H1 (cell line): ENCODE data around the gene MDC1. TPM values are rescaled to one million over a fixed set of nuclear protein-coding genes. Genes with fewer than 3 reads are reported as not detected.
"Not testable (repeated sequence)": the region's sequence is repeated elsewhere in the genome, so short reads cannot be mapped to it uniquely, and the experiment has no call there.

Experiments
- CTCF ChIA-PET: fragments of 300-600 bp; sonication (Branson Sonifier 250); formaldehyde crosslinking; loops from one replicate; lab custom pipeline; 2021; ENCODE audit not compliant: partially characterized antibody; lab: Charles Lee
- POLR2A ChIA-PET: fragments of 300-600 bp; sonication (Branson Sonifier 250); formaldehyde crosslinking; loops from one replicate; lab custom pipeline; 2021; ENCODE audit warnings: inconsistent platforms; ENCODE audit not compliant: partially characterized antibody; lab: Charles Lee
- DNase-seq, 2 experiments: peaks; one replicate each; pipeline versions ENCODE4 v3.0.0 to v3.0.0-alpha.2; 2010 to 2022; ENCODE audit warnings: low spot score in 2 of 2, low read depth in 1 of 2, mixed read lengths in 1 of 2
- FAIRE-seq: peaks from 2 replicates; lab custom pipeline; 2011; peaks lifted over from hg19 to GRCh38; lab: Jason Lieb, UNC
- H2AFZ ChIP-seq: 2 replicates; pipeline ENCODE4 v1.8.1; 2012; ENCODE audit warnings: low read length, inconsistent platforms
- H2AK5ac ChIP-seq: 2 replicates; pipeline ENCODE4 v1.6.1; 2013; ENCODE audit warnings: low read depth, low read length
- H2BK120ac ChIP-seq: replicated peaks from 2 replicates; pipeline ENCODE3; 2013; ENCODE audit warnings: low read depth, low read length, inconsistent platforms
- H2BK12ac ChIP-seq: 2 replicates; pipeline ENCODE4 v1.6.1; 2013; ENCODE audit warnings: low read depth, low read length
- H2BK15ac ChIP-seq: 2 replicates; pipeline ENCODE4 v1.6.1; 2013; ENCODE audit warnings: low read length
- H2BK20ac ChIP-seq: 2 replicates; pipeline ENCODE4 v1.6.1; 2013; ENCODE audit warnings: low read length
- H2BK5ac ChIP-seq: 2 replicates; pipeline ENCODE4 v1.6.1; 2013; ENCODE audit warnings: low read depth, low read length
- H3K14ac ChIP-seq: 2 replicates; pipeline ENCODE4 v1.6.1; 2013; ENCODE audit warnings: inconsistent platforms; ENCODE audit not compliant: insufficient read length
- H3K18ac ChIP-seq: 2 replicates; pipeline ENCODE4 v1.6.1; 2013; ENCODE audit warnings: low read length; ENCODE audit errors: extremely low read depth
- H3K23ac ChIP-seq: 2 replicates; pipeline ENCODE4 v1.6.1; 2013; ENCODE audit warnings: inconsistent platforms; ENCODE audit not compliant: insufficient read length
- H3K23me2 ChIP-seq: 2 replicates; pipeline ENCODE4 v1.6.1; 2013; ENCODE audit warnings: low read depth, low read length
- H3K27ac ChIP-seq: 2 replicates; pipeline ENCODE4 v1.6.1; 2011; ENCODE audit warnings: low read depth, low read length, inconsistent platforms
- H3K27me3 ChIP-seq, 4 experiments: replicated peaks in 1 of 4; 1 replicate in 1 of 4; 2 replicates in 3 of 4; pipeline versions ENCODE4 v1.6.1 to v1.8.1; 2011 to 2013; ENCODE audit warnings: low read length in 3 of 4, mild to moderate bottlenecking in 3 of 4, inconsistent platforms in 2 of 4, mixed read lengths in 2 of 4, moderate library complexity in 1 of 4; ENCODE audit not compliant: control insufficient read depth in 3 of 4, insufficient read depth in 3 of 4; ENCODE audit errors: extremely low read depth in 1 of 4
- H3K36me3 ChIP-seq, 4 experiments: 2 replicates each; pipeline versions ENCODE4 v1.6.1 to v1.8.1; 2011 to 2013; ENCODE audit warnings: mild to moderate bottlenecking in 4 of 4, low read length in 3 of 4, moderate library complexity in 2 of 4, control low read depth in 1 of 4, inconsistent platforms in 1 of 4; ENCODE audit not compliant: insufficient read depth in 4 of 4, control insufficient read depth in 2 of 4
- H3K4ac ChIP-seq: replicated peaks from 2 replicates; pipeline ENCODE3; 2013; ENCODE audit warnings: low read length, low read depth, mixed read lengths, inconsistent platforms; ENCODE audit not compliant: insufficient read length
- H3K4me1 ChIP-seq, 4 experiments: replicated peaks in 1 of 4; 1 replicate in 1 of 4; 2 replicates in 3 of 4; pipeline versions ENCODE4 v1.6.1 to v1.8.1; 2011 to 2013; ENCODE audit warnings: low read length in 3 of 4, inconsistent platforms in 2 of 4, mixed read lengths in 1 of 4; ENCODE audit not compliant: insufficient read depth in 4 of 4, control insufficient read depth in 3 of 4
- H3K4me2 ChIP-seq, 2 experiments: 2 replicates each; pipeline versions ENCODE4 v1.6.1 to v1.8.1; 2011 to 2013; ENCODE audit warnings: low read depth in 2 of 2, low read length in 2 of 2, control low read depth in 1 of 2, inconsistent platforms in 1 of 2, mild to moderate bottlenecking in 1 of 2; ENCODE audit not compliant: insufficient read depth in 1 of 2
- H3K4me3 ChIP-seq, 4 experiments: fragments of 200-600, 300-600 bp in 1 of 4; sonication (generic), shearing (Covaris generic), sonication (Bioruptor Twin) in 1 of 4; 2 replicates each; pipeline versions ENCODE4 v1.5.1 to v1.8.1; 2011 to 2016; ENCODE audit warnings: low read length in 4 of 4, low read depth in 3 of 4, control low read depth in 2 of 4, inconsistent platforms in 2 of 4, mild to moderate bottlenecking in 2 of 4, mixed read lengths in 1 of 4, moderate library complexity in 1 of 4; ENCODE audit not compliant: insufficient read depth in 2 of 4; ENCODE audit errors: extremely low read depth in 1 of 4
- H3K56ac ChIP-seq: replicated peaks from 2 replicates; pipeline ENCODE3; 2013; ENCODE audit warnings: low read depth, mild to moderate bottlenecking, mixed read lengths, low read length, inconsistent platforms; ENCODE audit not compliant: insufficient read length
- H3K79me1 ChIP-seq: 2 replicates; pipeline ENCODE4 v1.6.1; 2013; ENCODE audit warnings: low read depth, low read length, control low read depth
- H3K79me2 ChIP-seq, 2 experiments: 2 replicates each; pipeline versions ENCODE4 v1.6.1 to v1.8.1; 2012 to 2013; ENCODE audit warnings: low read length in 2 of 2, mild to moderate bottlenecking in 2 of 2, inconsistent platforms in 1 of 2; ENCODE audit not compliant: insufficient read depth in 2 of 2, control insufficient read depth in 1 of 2
- H3K9ac ChIP-seq, 4 experiments: replicated peaks in 1 of 4; 1 replicate in 1 of 4; 2 replicates in 3 of 4; pipeline versions ENCODE4 v1.6.1 to v1.8.1; 2011 to 2013; ENCODE audit warnings: low read depth in 3 of 4, low read length in 3 of 4, control low read depth in 2 of 4, mild to moderate bottlenecking in 2 of 4, moderate library complexity in 2 of 4, inconsistent platforms in 1 of 4; ENCODE audit errors: extremely low read depth in 1 of 4
- H3K9me3 ChIP-seq, 2 experiments: 2 replicates each; pipeline versions ENCODE4 v1.6.1 to v1.8.1; 2012 to 2013; ENCODE audit warnings: mild to moderate bottlenecking in 2 of 2, moderate library complexity in 2 of 2, control low read depth in 1 of 2, inconsistent platforms in 1 of 2, low read depth in 1 of 2, low read length in 1 of 2, mixed read lengths in 1 of 2; ENCODE audit not compliant: insufficient read depth in 2 of 2
- H4K20me1 ChIP-seq, 2 experiments: replicated peaks in 1 of 2; 2 replicates each; pipeline versions ENCODE3 to v1.8.1; 2011 to 2013; ENCODE audit warnings: inconsistent platforms in 2 of 2, low read length in 2 of 2, mild to moderate bottlenecking in 1 of 2; ENCODE audit not compliant: insufficient read depth in 2 of 2, control insufficient read depth in 1 of 2
- H4K5ac ChIP-seq: 2 replicates; pipeline ENCODE4 v1.6.1; 2013; ENCODE audit warnings: low read length, low read depth, mixed read lengths, inconsistent platforms; ENCODE audit not compliant: insufficient read length
- H4K8ac ChIP-seq: 2 replicates; pipeline ENCODE4 v1.8.0; 2013; ENCODE audit warnings: mild to moderate bottlenecking, moderate library complexity, low read length, inconsistent platforms; ENCODE audit not compliant: insufficient read depth; ENCODE audit errors: extremely low read depth
- H4K91ac ChIP-seq: replicated peaks from 2 replicates; pipeline ENCODE3; 2013; ENCODE audit warnings: low read length, mixed read lengths, inconsistent platforms; ENCODE audit not compliant: insufficient read length
- HDAC6 ChIP-seq: IDR thresholded peaks from one replicate; pipeline ENCODE4 v1.7.1; 2012; ENCODE audit warnings: low read depth, mild to moderate bottlenecking, inconsistent platforms, low read length, moderate library complexity
- JUN ChIP-seq: IDR thresholded peaks from 2 replicates; pipeline ENCODE4 v1.6.1; 2011; ENCODE audit warnings: low read depth, mild to moderate bottlenecking, improper control_type of control experiment, low read length
- MAFK ChIP-seq: IDR thresholded peaks from 2 replicates; pipeline ENCODE4 v1.6.1; 2012; ENCODE audit warnings: low read depth, mild to moderate bottlenecking, improper control_type of control experiment, low read length
- RAD21 ChIP-seq, 2 experiments: IDR thresholded peaks in 1 of 2; conservative IDR thresholded peaks in 1 of 2; 2 replicates each; pipeline ENCODE4 v1.6.1; 2011; ENCODE audit warnings: low read depth in 2 of 2, low read length in 2 of 2, improper control_type of control experiment in 1 of 2, inconsistent platforms in 1 of 2, mild to moderate bottlenecking in 1 of 2, moderate library complexity in 1 of 2
- SIRT6 ChIP-seq: IDR thresholded peaks from one replicate; pipeline ENCODE4 v1.7.1; 2012; ENCODE audit warnings: low read length, inconsistent platforms
- SIX5 ChIP-seq: IDR thresholded peaks from 2 replicates; pipeline ENCODE4 v1.6.1; 2011; ENCODE audit warnings: mild to moderate bottlenecking, low read depth, low read length
- TEAD4 ChIP-seq: IDR thresholded peaks from 2 replicates; pipeline ENCODE4 v1.6.1; 2012; ENCODE audit warnings: low read depth, low read length, inconsistent platforms, mixed read lengths
- WGBS, 2 experiments: shearing (Covaris generic) in 1 of 2; methylation state at CpG; one replicate each; pipeline versions ENCODE4 v1.1.6 to v1.1.7; 2013 to 2015; ENCODE audit warnings: low lambda C conversion rate in 2 of 2, mixed read lengths in 2 of 2, inconsistent platforms in 1 of 2, low coverage in 1 of 2, missing lambda C conversion rate in 1 of 2; ENCODE audit not compliant: insufficient replicate concordance in 2 of 2, insufficient coverage in 1 of 2, insufficient read length in 1 of 2; ENCODE audit errors: extremely low coverage in 1 of 2, missing lambda C conversion rate in 1 of 2; 5-methylcytosine and 5-hydroxymethylcytosine counted together
- polyA plus RNA-seq, 7 experiments: library from polyadenylated mRNA; depleted of rRNA in 3 of 7; stranded (reverse) in 5 of 7; unstranded in 2 of 7; fragments of >200 nt in 5 of 7; fragments of 200-250 nt in 2 of 7; gene quantifications; 1 replicate in 5 of 7; 2 replicates in 1 of 7; 4 replicates in 1 of 7; pipeline versions ENCODE4 v1.2.1 to v1.2.3, GENCODE V29; 2011 to 2013; ENCODE audit warnings: missing spikeins in 2 of 7, mixed read lengths in 2 of 7
- total RNA-seq: library from RNA; stranded (reverse); fragmentation: NEBNext Ultra II Directional; extraction: Animal tissue kit (Norgen Biotek cat#: 25700); gene quantifications from 2 replicates; pipeline ENCODE4 v1.2.1, GENCODE V29; 2021

MDC1 gene
- total and polyA plus RNA-seq, 2 of the 8 experiments (the other 6 are each of a cell fraction or from before 2014, with no cell fraction given) = 29.9 to 81.1 TPM

- TF ChIP-seq RAD21 (IDR thresholded peaks at IDR 0.05 in 1 of 2, conservative IDR thresholded peaks at IDR 0.05 in 1 of 2; ENCODE audit: low read depth in 2 of 2, low read length in 2 of 2) = no peak
- TF ChIP-seq SIRT6 = no peak
- TF ChIP-seq TEAD4 = no peak
- no peak for TF ChIP-seq SIX5
- TF ChIP-seq JUN = no peak
- TF ChIP-seq HDAC6 = no peak
- no peak for TF ChIP-seq MAFK
Observed at GRCh38 chr6:30664994-30665767, 51.9 kb downstream of the MDC1 start (continued).

GRCh38 chr6:30657922-30658321 lies 59.2 kb downstream of the MDC1 start:
- H3K27me3 ChIP-seq, H2BK20ac ChIP-seq, H3K18ac ChIP-seq, H3K79me2 ChIP-seq, H3K14ac ChIP-seq, H3K56ac ChIP-seq, H4K5ac ChIP-seq, H2AFZ ChIP-seq, H2BK120ac ChIP-seq, H4K20me1 ChIP-seq, H3K4me2 ChIP-seq, H3K9me3 ChIP-seq, H3K4me1 ChIP-seq, H3K4me3 ChIP-seq, H4K8ac ChIP-seq, H2BK5ac ChIP-seq, DNase-seq, H3K4ac ChIP-seq, H4K91ac ChIP-seq, H2BK15ac ChIP-seq, H2BK12ac ChIP-seq, H3K9ac ChIP-seq, H3K23ac ChIP-seq, H3K27ac ChIP-seq, H3K23me2 ChIP-seq, FAIRE-seq, H2AK5ac ChIP-seq, H3K79me1 ChIP-seq: not testable (repeated sequence)
- WGBS, 2 experiments = 94% methylated on average over 5 of the region's 5 CpGs; no CpG with 5 or more reads in 1 of the 2 experiments
- POLR2A ChIA-PET = interaction anchor here (0.6 to 1.9 kb wide), 6 partner anchors 9 to 171 kb away, joined by 3 to 6 read pairs (median 4); no protein-coding TSS in a partner anchor
- H3K36me3 ChIP-seq = peaks cover 21 to 73% (median 68%) of the 10 kb centered on the region in 4 experiments
- CTCF ChIA-PET = interaction anchor here (0.7 to 3.3 kb wide), 3 partner anchors 9 to 480 kb away, joined by 3 to 12 read pairs (median 3); partner anchors contain the start of gene DHX16
